ENCODE results near the gene DSC3.
"Not testable (repeated sequence)": the region's sequence is repeated elsewhere in the genome, so short reads cannot be mapped to it uniquely, and the experiment has no call there.

Gene DSC3

DNA sequence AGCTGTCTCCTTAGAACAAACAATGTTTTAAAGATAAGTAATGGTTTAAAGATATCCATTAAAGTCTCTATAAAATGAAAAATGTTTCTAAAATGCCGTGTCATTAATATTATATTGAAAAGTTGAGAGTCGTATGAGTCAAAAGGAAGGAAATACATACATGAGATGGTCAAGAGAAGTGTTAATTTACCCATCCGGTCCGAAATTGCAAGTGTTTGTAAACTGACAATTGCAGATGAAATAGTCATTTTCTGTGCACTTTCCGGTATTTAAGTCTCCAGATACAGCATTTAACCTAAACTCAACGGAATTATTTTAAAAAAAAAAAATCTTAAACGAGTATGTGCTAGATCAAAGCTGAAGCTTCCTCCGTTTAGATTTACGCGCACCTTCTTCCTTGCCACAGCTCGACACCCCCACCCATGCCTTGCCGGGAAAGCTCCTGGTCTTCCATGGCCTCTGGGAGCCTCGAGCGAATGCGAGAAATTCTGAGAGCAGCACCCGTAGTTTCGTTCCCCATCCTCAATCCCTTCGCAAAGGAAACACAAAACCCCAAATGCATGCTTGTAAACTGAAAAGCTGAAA, 1.8 kb downstream of the DSC3 start:
- no peak for DNase-seq

DNA sequence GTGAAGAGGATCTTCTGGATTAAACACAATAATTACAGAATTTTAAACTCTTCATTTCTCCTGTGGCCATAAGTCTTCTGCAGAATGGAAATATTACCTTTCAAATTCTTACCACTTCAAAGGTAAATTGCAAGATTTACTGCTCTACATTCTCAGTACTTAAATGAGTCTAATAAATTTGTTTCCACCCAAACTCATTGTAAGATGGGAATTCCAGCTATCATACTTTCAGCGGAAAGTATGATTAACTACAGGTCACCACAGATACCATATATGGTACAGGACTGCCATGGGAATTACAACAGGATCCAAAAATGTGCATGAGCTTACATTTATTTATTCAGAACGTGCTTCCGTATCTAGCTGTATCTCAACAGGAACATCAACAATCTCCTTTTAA, 3.1 kb downstream of the DSC3 start:
- no peak for DNase-seq

DNA sequence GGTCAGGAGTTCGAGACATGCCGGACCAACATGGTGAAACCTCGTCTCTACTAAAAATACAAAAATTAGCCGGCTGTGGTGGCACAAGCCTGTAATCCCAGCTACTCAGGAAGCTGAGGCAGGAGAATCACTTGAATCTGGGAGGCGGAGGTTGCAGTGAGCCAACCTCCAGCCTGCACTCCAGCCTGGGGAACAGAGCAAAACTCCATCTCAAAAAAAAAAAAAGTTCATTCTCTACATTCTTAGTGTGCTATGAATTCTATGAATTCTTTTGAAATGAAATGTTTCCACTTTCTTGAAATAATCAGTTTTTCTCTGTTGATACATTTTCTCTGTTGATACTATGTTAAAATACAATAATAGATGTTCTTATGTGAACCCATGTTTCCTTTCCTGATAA, 4.9 kb downstream of the DSC3 start:
- not testable (repeated sequence) for DNase-seq

DNA sequence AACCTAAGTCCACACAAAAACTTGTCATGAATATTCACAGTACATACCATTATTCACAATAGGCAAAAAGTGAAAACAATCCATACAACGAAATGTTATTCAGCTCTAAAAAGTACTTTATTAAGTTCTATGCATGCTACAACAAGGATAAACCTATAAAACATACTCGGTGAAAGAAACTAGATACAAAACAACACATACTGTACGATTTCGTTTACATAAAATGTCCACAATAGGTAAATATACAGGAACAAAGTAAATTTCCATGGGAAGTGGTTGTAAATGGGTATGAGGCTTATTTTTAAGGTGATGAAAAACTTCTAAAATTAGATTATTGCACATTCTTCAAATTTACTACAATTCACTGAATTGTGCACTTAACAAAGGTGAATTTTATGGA, 8.0 kb downstream of the DSC3 start:
- DNase-seq, result no peak

DNA sequence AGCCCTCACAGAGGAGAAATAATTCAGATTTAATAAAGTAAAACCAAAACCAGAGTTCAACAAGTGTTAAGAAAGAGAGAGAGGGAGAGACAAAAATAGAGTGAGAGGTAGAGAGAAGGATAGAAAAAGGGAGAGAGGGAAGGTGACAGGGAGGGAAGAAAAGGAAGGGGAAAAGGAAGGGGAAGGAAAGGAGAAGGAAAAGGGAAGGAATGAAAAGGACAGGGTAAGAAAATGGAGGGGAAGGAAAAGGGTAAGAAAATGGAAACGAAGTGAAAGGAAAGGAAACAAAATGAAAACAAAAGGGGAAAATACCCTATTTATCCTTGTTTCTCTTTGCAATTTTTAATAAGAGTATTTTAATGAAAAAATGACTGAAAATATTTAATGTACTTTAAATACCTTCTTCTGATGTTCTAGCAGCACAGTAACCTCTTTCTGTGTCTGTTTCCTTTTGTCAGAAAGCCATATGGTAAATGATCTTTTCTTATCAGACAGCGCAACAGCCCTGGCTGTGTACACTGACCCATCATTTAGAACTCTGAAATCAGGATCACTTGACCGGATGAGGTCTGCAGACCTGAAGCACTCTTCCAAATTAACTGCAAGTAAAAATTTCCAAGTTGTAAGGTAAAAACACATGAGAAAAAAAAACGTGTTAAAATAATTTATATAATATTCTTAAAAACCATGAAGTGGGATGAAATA, 11.8 kb downstream of the DSC3 start:
- DNase-seq, result no peak

DNA sequence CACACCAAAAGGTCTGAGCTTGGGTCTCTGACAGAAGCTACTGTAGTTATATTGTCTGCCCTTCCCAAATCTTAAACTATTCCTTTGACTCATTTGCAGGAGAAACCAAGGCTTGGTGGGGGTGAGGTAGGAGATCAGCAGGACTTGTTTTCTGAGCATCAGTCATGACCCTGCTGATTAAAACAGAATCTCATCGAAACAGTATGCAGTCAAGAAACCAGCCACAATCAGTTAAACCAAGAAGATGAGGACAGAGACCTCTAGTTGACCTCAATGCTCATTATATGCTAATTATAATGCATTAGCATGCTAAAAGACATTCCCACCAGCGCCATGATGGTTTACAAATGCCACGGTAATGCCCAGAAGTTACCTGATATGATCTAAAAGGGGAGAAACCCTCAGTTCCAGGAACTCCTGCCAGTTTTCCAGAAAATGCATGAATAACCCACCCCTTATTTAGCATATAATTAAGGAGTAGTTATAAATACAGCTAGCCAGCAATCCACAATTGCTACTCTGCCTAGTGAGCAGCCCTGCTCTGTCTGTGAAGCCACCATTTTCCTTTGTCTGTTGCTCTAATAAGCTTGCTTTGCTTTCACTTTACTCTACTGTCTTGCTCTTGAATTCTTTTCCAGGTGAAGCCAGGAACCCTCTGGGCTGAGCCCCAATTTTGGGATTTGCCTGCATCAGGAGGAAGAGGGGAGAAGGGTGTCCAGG, 26.7 kb downstream of the DSC3 start:
- DNase-seq, result no peak

DNA sequence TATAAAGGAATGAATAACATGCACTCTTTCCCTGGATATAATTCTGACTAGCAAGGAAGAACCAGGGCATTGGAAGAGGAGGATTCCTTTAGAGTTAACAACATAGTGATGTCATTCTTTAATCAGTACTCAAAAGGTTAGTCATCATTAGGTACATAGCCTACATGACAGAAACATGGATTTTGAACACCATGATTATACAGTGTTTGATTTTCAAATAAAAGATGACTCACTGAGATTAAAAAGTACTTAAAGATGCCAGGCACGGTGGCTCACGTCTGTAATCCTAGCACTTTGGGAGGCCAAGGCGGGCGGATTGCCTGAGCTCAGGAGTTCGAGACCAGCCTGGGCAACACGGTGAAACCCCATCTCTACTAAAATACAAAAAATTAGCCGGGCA, 31.1 kb downstream of the DSC3 start:
- DNase-seq, result not testable (repeated sequence)

DNA sequence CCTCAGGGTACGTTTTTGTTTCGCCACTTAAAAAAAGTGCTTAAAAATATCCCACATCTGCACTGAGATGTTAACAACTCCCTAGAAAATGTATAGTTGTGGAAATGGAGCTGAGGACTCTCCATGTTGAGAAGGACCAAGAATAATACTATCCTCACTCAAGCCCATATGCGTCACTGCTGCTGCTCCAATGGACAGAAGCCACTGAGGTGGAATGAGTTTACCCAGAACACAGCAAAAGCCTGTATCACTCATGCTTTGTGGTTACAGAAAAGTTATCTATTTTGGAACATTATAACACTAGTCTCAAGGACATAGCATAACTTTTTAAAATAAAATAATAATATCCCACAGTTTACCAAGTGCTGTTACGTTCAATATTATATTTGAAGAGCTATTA, 31.9 kb downstream of the DSC3 start:
- DNase-seq, result no peak

DNA sequence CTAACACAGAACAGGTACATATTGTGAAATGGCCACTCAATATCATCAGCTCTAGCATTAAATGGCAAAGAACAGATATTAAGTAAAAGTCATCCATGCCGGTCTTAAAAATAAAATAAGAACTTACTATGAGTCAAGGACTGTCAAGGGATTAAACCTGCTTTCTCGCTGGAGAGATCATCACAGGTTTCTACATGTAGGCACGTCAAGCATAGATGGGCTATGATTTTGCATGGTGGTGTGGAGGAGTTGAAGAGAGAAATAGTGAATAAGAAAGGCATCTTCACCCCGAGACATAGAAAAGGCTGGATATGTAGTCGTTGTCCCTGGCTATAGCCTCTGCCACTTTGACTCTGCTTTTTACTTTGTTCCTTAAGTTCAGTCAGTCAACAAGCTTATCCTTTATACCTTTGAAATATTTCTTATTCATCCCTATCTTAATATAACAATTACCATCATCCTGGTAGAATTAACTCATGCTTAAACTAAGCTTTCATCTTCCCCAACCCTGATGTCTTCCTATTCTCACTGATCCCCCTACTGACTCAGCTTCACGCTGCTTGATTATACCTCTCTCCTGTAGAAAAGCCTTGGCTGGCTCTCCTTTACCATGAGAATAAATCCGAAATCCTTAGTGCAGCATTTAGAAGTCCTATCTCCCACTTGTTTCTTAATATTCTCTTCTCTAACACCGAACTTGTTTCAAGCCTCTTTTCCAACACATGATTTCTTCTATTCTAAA, 42.5 kb downstream of the DSC3 start:
- no peak for DNase-seq

DNA sequence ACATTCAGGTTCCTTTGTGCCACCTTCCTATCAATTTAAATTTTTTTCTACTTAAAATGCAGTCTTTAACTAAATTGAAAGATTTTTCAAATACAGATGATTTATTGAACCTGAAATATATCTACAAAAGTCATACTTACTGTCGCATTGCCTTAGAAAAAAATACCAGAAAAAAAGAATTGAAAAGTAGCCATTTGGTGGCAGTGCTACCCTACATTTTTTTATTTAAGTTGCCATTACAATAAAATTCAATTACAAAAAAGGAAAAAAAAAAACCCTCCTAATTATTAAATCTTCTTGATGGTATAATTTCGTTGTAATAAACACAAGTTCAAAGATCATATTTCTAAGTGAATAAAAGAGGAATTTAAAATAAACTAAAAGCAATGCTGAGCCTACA, 43.4 kb downstream of the DSC3 start:
- DNase-seq, result no peak

DNA sequence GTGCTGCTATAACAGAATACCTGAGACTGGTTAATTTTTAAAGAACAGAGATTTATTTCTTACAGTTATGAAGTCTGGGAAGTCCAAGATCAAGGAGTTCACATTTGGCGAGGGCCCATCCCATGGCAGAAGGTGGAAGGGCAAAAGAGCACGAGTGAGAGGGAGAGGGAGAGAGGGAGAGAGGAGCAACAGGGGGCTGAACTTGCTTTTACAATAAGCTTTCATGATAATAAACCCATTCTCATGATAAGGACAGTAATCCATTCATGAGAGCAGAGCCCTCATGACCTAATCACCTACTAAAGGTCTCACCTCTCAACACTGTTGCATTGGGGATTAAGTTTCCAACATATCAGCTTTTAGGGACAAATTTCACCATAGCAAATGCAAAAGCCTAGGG, 45.3 kb downstream of the DSC3 start:
- no peak for DNase-seq

DNA sequence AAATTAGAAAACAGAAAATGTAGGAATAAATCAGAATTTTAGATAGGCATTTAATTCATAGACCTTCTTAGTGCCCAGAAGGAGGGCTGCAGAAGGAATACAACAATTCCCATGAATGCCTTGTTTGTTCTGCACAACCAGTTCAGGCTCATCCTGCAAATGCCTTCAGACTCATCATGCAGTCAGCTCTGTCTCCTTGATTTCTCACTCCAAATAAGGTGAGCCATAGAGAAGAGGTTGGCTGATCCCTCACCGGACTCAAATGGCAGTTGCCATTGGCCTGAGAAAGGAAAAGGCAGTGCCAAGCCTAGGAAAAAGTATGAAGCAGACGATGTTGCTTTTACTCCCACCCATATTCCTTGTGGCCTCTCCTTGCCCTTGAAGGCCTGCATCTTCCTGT, 50.3 kb downstream of the DSC3 start:
- DNase-seq, result no peak

DNA sequence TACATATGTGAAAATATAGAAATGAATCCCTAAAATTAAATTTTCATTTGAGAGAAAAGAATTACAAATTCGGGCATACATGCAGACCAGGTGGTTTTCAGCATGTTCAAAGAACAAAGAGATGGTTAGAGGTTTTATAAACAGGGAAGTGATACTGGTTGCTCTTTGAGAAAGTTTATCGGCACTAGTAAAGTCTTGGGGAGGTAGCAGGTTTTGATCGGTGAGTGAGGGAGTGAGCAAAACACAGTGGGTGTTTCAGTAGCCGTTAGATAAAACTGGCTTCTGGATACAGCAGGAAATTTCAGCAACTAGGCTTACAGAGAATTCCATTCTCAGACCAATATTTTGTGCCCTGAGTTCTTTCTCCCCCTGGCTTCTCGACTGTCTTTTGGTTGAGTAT, 51.1 kb downstream of the DSC3 start:
- no peak for DNase-seq

DNA sequence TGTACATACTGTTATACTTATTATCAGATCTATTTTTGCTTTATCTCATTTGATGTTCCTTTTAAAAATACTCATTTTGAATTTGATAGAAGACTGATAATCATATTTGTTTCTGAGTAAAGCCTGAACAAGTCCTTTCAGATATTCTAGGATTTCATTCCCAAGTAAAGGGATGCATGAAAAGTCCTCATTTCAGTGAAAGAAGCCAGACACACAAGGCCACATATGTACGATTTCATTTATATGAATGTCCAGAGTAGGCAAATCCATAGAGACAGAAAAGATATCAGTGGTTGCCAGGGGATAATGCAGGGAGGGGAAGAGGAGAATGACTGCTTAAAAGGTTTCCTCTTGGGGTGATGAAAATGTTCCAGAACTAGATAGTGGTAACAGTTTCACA, 53.4 kb downstream of the DSC3 start:
- DNase-seq, result no peak

DNA sequence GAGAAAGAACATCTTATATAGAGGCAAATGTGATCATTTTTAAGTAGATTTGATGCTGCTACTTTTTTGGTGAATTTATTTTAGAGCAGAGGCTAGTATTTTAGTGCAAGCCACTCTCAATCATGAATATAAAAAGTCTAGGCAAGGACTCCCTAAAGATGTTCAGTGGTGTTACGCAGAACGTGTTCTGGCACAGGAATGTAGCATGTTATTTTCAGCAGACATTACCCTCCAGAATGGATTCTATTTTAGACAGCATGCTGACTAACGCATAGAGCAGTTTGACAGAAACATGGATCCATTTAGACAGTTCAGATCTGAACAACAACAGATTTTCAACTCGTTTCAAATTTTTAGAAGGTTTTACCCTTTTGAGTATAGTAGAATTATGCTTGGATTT, 54.1 kb downstream of the DSC3 start:
- no peak for DNase-seq

DNA sequence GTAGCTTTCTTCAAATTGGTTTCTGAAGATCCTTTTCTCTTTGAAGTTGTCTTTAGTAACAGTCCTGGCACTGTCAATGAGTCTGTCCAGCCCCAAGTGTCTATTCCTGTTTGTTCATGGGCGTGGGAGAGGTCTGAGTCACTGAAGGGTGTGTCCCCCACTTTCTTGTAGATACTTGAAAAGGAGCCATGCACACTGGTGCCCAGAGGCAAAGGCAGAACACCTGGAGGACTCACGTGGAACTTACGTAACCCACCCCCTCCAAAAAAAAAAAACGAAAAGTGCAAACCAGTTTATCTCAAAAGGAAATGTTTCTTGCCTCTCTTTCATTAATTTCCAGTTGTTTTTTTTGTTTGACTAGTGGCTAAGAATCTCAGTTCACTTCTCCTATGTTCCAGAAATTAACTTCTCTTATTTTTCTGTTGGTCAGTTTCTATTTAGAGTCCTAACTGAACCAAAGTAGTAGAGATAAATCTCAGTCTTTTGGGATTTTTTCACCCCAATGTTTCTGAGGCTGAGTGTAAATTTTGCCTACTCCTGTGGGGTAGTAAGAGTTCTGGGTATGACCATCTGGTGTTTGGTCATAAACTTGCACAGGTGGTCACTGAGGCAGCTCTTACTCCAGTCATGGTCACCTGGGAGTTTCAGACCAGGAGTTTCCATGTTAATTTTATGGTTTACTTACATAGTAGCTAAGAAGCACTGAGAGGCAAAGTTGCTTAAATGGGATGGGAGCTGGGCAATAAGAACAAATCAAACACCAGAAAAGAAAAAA, 54.9 kb downstream of the DSC3 start:
- DNase-seq, result no peak

DNA sequence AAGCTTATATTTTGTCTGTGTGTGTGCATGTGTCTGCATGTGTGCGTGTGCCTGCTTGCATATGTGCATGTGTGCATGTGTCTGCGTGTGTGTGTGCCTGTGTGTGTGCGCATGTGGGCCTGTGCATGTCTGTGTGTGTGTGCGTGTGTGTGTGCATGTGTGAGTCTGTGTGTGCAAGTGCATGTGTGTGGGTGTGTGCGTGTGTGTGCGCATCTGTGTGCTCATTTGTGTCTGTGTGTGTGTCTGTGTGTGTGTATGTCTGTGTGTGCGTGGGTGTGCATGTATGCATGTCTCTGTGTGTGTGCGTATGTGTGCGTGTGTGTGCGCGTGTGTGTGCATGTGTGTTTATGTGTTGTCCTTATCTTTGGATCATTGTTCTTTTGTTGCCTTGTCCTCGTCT, 56.8 kb downstream of the DSC3 start:
- DNase-seq, result no peak

DNA sequence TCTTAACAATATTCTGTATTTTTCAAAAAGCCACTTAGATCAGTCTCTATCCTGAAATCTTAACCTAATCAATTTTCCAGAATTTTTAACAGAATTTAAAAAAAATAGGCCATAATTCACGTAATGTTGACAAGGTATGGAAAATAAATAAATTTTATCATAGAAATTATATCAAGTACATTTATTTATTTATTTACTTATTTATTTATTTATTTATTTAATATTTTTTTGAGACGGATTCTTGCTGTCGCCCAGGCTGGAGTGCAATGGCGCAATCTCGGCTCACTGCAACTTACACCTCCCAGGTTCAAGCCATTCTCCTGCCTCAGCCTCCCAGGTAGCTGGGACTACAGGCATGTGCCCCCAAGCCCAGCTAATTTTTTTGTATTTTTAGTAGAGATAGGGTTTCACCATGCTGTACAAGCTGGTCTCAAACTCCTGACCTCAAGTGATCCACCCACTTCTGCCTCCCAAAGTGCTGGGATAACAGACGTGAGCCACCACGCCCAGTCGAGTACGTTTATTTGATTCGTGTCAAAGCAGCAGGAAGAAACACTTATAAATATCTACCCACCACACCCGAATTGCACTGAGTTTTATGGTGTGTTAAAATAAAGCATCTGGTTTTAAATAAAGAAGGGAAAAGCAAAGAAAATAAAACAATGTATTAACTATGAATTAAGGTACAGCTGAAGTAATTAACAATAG, 60.1 kb downstream of the DSC3 start:
- no peak for DNase-seq

DNA sequence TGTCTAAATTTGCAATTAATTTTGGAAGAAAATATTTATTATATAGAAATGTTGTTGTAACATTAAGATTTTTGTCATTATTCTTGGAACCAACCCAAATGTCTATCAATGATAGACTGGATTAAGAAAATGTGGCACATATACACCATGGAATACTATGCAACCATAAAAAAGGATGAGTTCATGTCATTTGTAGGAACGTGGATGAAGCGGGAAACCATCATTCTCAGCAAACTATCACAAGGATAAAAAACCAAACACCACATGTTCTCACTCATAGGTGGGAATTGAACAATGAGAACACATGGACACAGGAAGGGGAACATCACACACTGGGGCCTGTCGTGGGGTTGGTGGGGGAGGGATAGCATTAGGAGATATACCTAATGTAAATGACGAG, 64.5 kb downstream of the DSC3 start:
- DNase-seq, result not testable (repeated sequence)

DNA sequence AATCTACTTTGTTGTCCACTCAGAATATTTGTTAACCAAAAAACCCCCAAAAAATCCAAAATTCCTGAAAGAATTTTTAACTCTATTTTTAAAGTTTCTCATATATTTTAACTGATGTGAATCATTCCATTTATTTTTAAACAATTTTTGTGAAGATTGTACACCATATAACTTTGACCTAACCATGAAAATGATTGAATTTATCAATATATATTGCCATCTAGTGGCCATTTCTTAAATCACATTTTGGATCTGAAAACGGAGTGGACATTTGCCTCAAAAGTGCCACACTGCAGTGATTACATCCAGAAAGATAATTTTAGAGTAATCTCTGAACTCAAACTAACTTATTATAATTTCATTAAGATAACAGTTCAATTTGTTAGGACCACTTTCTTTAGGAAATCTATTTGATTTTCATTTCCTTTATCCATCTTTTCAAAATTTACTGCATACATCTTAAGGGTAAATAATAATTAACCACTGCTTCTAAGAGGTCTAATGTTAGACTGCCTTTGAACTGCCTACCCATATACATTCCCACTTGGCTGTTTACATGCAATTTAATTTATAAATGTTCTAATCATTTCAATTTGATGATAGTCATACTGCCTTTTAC, 71.1 kb downstream of the DSC3 start:
- no peak for DNase-seq

DNA sequence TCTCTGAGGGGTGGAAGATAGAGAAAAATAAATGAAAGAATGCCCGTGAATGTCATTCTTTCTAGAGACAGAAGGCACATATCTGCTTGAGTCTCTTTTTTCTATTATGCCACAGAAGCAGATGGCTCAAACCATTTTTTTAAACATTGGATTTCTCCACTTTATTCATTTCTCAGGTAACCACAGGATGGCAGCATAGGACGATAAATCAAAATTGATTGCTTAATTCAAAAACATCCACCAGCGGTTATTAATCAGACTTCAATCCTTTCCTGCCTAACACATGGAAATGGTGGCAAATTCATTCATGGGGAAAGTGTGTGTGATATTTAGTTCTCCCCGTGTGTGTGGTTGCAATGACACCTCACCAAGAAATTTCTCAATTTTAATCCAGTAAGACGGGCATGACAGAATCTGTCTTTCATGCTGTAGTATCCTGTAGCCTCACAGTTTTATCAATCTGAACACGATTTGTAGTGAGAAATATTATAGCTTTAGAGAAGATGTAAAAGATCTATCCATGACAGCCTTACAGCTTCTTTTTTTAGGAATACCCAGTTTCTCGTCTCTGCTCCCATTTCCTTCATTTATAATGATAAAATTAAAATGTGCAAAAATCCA, 72.2 kb downstream of the DSC3 start:
- no peak for DNase-seq
